ENCODE measurements around the gene PFKFB2. TPM values are rescaled to one million over a fixed set of nuclear protein-coding genes. Genes with fewer than 3 reads are reported as not detected.

Gene PFKFB2
- total and polyA plus RNA-seq, 10 donors, result 6.8 to 69.5 (median 23.9) TPM

GRCh38 chr1:207034998-207035397, 18.1 kb upstream of the PFKFB2 start:
- peaks cover 0 to 17% (median 0%) of the 10 kb centered on the region in 7 donors for H3K27me3 ChIP-seq (replicated peaks in 1 of 7)
- peak overlapping the region in 1 of 8 donors; percentile 57 for H3K27ac ChIP-seq
- H3K9me3 ChIP-seq, result no peaks in the 10 kb centered on the region
- no peak overlapping the region for H3K4me3 ChIP-seq
- peaks cover 0 to 10% (median 0%) of the 10 kb centered on the region in 6 donors for H3K4me1 ChIP-seq
- DNase-seq, result no peak
- intact Hi-C loops (cut with DNase I; ENCODE audit: low total_unique reads), result no loop called here
- H3K36me3 ChIP-seq, result no peaks in the 10 kb centered on the region
- TF ChIP-seq POLR2A (IDR thresholded peaks at IDR 0.05) (no peak), CTCF (IDR thresholded peaks at IDR 0.05 in 8 of 11, conservative IDR thresholded peaks at IDR 0.05 in 3 of 11) (no peak), POLR2AphosphoS5 (IDR thresholded peaks at IDR 0.05) (no peak)

DNA sequence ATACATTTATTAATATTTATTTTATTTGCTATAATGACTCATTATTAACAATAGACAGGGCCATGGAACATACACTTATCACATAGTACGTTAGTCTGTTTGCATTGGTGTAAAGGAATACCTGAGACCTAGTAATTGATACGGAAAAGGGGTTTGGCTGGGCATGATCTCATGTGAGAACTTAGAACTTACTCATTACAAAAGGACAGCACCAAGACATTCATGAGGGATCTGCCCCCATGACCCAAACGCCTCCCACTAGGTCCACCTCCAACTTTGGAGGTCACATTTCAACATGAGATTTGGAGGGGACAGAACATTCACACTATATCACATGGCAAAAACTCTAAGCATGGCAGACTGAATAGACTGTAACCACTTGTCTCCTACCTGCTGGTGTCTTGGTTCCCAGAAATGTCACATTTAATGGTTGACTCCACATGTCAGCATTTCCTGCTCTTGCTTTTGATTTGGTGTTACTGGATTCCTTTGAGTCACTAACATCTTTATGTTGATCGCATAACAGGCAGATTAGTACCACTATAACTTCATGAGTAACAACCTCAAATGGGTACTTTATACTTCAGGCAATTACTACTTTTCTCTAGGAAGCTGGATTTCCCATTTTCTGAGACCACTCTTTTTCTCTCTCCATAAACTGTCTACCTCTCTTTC, 17.1 kb upstream of the PFKFB2 start:
- DNase-seq, result no peak
- peaks cover 0 to 16% (median 0%) of the 10 kb centered on the region in 7 donors for H3K27me3 ChIP-seq (replicated peaks in 1 of 7)
- H3K27ac ChIP-seq, result no peak overlapping the region
- H3K36me3 ChIP-seq, result no peaks in the 10 kb centered on the region
- peaks cover 0 to 10% (median 0%) of the 10 kb centered on the region in 6 donors for H3K4me1 ChIP-seq
- H3K9me3 ChIP-seq, result no peaks in the 10 kb centered on the region
- H3K4me3 ChIP-seq, result no peak overlapping the region
- intact Hi-C loops (cut with DNase I; ENCODE audit: low total_unique reads), result no loop called here
- 75 to 92% (median 84%) methylated on average over 4 of the region's 4 CpGs for WGBS, 5 donors
- TF ChIP-seq CTCF (IDR thresholded peaks at IDR 0.05 in 8 of 11, conservative IDR thresholded peaks at IDR 0.05 in 3 of 11), result no peak
- TF ChIP-seq POLR2A (IDR thresholded peaks at IDR 0.05), result no peak
- TF ChIP-seq POLR2AphosphoS5 (IDR thresholded peaks at IDR 0.05), result no peak

DNA sequence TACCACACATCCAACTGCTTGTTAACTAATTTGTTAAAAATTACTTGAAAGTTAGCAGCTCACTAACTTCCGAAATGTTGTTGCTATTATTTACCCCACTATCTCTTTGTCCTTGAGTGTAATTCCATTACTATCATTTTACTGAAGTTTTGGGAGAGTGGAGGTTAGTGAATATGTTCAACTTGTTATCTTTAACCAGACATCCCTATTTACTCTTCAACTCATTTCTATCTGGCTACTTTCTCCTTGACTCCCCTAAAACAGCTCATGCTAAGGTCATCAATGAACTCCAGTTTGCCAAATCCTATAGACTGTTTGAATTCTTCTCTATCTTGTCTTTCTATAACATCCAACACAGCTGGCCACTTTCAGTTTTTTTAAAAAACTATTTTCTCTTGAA, 16.2 kb upstream of the PFKFB2 start:
- no peak overlapping the region for H3K4me3 ChIP-seq
- no peaks in the 10 kb centered on the region for H3K9me3 ChIP-seq
- DNase-seq, result no peak
- peaks cover 0 to 8% (median 0%) of the 10 kb centered on the region in 7 donors for H3K27me3 ChIP-seq (replicated peaks in 1 of 7)
- peaks cover 0 to 10% (median 0%) of the 10 kb centered on the region in 6 donors for H3K4me1 ChIP-seq
- 88 to 100% (median 92%) methylated on average over 1 of the region's 1 CpG for WGBS, 5 donors
- H3K36me3 ChIP-seq, result no peaks in the 10 kb centered on the region
- H3K27ac ChIP-seq, result no peak overlapping the region
- intact Hi-C loops (cut with DNase I; ENCODE audit: low total_unique reads), result no loop called here
- TF ChIP-seq POLR2A (IDR thresholded peaks at IDR 0.05) (no peak), POLR2AphosphoS5 (IDR thresholded peaks at IDR 0.05) (no peak), CTCF (IDR thresholded peaks at IDR 0.05 in 8 of 11, conservative IDR thresholded peaks at IDR 0.05 in 3 of 11) (no peak)

DNA sequence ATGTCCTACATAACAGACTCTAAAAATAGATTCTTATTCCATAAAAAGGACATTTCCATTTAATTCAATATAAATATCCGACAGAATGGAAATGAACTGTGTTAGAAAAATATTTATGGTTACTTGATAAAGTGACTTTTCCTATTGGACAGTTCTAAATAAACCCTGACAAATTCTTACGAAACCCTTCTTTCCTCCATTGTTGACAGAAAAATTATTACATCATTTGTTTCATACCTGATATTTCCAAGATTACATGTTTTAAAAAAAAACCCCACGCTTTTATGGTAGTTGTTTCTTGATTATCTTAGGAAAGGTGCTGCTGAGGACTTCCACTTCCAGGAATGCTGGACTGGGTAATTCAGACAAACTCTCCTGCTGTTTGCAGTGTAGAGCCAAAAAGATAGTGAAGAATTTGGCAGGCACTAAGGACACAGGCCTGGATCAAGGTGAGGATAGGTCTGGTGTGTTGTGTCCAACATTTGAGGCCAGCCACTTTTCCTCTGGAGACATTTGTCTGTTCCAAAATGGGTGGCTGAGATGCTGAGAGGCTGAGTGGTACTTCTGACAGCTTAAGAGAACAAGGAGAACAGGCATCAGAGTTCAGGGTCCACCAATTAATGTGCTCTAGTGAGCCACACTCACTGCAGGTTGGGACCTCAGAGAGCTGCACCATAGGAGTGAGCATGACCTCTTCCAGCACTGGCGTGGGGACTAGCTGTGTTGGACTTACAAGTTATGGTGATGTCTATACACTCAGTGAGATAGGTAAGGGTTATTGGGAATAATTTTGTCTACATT, 13.5 kb upstream of the PFKFB2 start:
- Histone ChIP-seq H3K27me3 (replicated peaks in 1 of 7) (no peaks in the 10 kb centered on the region), H3K4me3 (no peak overlapping the region), H3K36me3 (peaks cover 0 to 12% (median 0%) of the 10 kb centered on the region in 6 donors), H3K9me3 (no peaks in the 10 kb centered on the region), H3K27ac (peak overlapping the region in 1 of 8 donors; percentile 8), H3K4me1 (peaks cover 0 to 14% (median 8%) of the 10 kb centered on the region in 6 donors)
- TF ChIP-seq POLR2A (IDR thresholded peaks at IDR 0.05) (no peak), POLR2AphosphoS5 (IDR thresholded peaks at IDR 0.05) (no peak), CTCF (IDR thresholded peaks at IDR 0.05 in 8 of 11, conservative IDR thresholded peaks at IDR 0.05 in 3 of 11) (no peak)
- intact Hi-C loops (cut with DNase I; ENCODE audit: low total_unique reads), result no loop called here
- 81 to 96% (median 91%) methylated on average over 4 of the region's 4 CpGs for WGBS, 5 donors
- DNase-seq, result no peak

Measured in spleen (tissue), 11 donors.